ENCODE measurements around the gene LRRC61.
"Not testable (repeated sequence)": the region's sequence is repeated elsewhere in the genome, so short reads cannot be mapped to it uniquely, and the experiment has no call there.

LRRC61 gene

DNA sequence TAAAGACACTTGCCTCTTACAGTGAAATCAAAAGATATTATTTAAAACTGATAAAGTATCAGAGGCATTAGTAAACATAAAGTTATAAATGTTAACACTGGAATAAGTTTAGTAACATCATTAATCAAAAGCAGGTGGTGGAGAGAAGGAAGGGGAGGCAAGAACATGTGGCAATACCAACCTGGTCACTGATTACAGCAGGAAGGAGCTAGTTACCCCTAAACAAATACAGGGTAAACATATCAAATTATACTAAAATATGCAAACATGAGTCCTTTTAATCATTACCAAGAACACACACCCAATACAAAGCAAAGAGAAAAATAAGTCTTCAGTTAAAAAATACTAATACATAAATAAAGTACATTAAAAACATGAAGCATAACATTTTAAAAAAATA lies 25.2 kb upstream of the LRRC61 start:
- H3K4me1 Mint-ChIP-seq; DNase-seq (ENCODE audit: low spot score in 2 of 2); H3K27ac Mint-ChIP-seq; H3K4me3 Mint-ChIP-seq; H3K9me3 Mint-ChIP-seq; ATAC-seq (ENCODE audit: low read depth); H3K27me3 Mint-ChIP-seq; H3K36me3 Mint-ChIP-seq: not testable (repeated sequence)

DNA sequence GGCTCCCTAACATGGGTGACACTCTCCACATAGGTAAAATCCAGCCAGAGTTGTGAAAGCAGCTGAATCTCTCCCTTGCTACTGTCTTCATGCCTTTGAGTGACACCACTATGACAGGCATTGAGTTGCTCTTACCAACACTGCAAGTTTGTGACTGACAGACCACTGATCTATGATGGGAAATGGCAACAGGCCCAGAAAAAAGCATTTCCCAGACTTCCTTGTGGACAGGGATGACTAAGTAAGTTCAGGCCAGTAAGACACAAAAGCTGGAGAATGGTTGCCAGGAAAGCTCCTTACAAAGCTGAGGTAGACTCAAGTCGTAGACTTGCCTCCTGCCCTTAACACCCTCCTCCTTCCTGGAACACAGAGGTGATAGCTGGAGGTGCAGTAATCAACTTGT lies 20.2 kb upstream of the LRRC61 start:
- ATAC-seq (ENCODE audit: low read depth); H3K27me3 Mint-ChIP-seq; H3K9me3 Mint-ChIP-seq; H3K4me1 Mint-ChIP-seq; H3K27ac Mint-ChIP-seq; DNase-seq (ENCODE audit: low spot score in 2 of 2); H3K4me3 Mint-ChIP-seq; H3K36me3 Mint-ChIP-seq: not testable (repeated sequence)

DNA sequence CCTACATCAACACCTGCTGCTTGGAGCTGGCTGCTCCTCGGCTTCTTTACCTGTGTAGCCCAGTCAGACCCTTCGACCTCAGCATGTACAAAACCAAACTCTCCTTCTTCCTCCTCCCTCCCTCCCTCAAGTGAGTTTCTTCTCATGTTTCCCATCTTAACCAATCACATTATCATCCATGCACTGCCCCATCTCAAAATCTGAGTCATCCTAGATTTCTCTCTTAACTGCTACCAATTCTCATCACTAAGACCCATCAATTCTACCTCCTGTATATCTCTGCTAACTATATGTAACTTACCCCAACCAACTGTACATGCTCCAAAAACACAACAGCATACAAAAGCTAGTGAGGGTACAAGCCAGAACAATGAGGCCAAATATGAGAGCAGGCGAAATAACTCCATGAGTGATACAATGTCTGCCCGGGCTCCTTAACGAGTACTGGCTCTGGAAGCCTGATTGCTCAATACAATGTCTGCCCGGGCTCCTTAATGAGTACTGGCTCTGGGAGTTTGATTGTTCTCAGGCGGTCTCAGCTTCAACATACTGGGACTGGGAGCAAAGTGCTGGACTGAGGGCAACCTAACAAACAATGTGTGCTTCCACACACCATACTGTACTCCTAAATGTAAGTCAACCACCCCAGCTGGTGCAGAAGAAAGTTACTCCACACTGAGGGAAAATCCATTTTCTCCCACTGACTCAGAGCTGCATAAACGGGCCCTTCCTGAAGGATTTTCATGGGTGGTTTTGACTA lies 18.5 kb upstream of the LRRC61 start:
- ATAC-seq (ENCODE audit: low read depth); H3K9me3 Mint-ChIP-seq; H3K4me1 Mint-ChIP-seq; H3K27ac Mint-ChIP-seq; H3K4me3 Mint-ChIP-seq; H3K36me3 Mint-ChIP-seq; DNase-seq (ENCODE audit: low spot score in 2 of 2); H3K27me3 Mint-ChIP-seq: not testable (repeated sequence)

DNA sequence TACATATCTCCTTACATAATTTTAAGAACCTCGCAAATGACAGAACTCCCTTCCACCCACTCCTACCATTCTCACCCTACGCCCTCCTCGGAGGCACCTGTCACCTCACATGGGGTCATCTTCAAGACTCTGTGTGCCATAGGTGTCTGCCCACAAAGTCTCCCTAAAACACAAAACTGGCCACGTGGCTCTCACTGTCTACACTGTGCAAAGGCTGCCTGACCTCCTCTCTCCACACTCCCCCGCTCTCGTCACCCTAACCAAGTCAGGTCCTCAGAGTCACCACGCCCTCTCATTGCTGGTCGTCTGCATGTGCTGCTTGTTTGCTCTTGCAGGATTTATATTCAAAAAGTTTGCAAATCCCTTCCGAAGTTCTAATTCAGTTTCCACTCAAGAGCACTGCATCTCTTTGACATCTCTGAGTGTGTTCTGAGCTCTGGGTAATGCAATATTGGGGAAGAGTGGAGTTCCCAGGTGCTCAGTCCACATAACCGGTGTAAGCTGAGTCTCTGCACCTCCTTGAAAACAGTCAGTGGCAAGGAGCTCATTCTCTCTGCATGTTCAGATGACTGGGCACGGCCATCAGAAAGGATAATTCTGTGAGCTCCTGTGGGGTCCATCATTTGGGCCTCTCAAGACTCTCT lies 17.8 kb upstream of the LRRC61 start:
- not testable (repeated sequence) for H3K36me3 Mint-ChIP-seq

DNA sequence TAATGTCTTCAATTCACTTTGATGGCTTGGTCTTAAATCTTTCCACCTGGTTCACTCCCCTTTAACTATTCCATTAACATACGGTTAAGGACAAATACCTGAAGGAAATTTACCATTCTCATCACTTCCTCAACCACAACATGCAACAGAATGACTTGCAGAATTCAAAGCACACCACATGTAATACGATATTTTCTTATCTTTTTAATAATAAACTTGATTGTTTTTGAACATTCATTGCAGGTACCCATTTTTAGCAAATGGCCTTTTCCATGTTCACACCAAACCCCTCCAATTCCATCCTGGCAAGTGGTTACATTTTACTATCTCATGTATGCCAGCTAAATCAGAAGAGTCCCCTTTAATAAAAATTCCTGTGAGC lies 17.3 kb upstream of the LRRC61 start:
- not testable (repeated sequence) for H3K36me3 Mint-ChIP-seq; H3K4me1 Mint-ChIP-seq; H3K9me3 Mint-ChIP-seq; H3K27me3 Mint-ChIP-seq; H3K27ac Mint-ChIP-seq; H3K4me3 Mint-ChIP-seq; ATAC-seq (ENCODE audit: low read depth); DNase-seq (ENCODE audit: low spot score in 2 of 2)

More for the DNA sequence above, 17.8 kb upstream of the LRRC61 start:
- H3K4me1 Mint-ChIP-seq; DNase-seq (ENCODE audit: low spot score in 2 of 2); H3K4me3 Mint-ChIP-seq; H3K27me3 Mint-ChIP-seq; ATAC-seq (ENCODE audit: low read depth); H3K9me3 Mint-ChIP-seq; H3K27ac Mint-ChIP-seq: not testable (repeated sequence)

DNA sequence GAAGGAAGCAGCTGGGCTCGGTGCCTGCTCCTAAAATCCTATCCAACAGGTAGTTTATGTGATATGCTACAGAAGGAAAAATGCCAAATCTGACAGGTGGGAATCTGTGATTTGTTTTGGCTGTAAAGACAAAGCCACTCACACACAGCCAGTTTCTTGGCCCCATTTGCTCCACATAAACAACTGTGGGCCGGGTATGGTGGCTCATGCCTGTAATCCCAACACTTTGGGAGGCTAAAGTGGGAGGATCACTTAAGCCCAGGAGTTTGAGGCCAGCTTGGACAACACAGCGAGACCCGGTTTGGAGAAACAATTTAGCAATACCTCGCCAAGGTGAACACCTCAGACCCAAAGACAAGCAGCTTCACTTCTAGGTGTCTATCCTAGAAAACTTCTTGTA lies 16.8 kb upstream of the LRRC61 start:
- not testable (repeated sequence) for H3K36me3 Mint-ChIP-seq

DNA sequence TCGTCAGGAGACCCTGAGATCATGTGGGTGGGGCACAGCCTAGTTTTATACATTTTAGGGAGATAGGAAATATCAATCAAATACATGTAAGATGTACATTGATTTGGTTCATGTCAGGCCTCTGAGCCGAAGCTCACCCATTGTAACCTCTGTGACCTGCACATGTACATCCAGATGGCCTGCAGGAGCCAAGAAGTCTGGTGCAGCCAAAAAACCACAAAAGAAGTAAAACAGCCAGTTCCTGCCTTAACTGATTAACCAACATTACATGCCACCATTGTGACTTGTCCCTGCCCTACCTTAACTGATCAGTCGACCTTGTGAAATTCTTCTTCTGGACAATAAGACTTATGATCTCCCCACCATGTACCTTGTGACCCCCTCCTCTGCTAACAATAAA lies 16.0 kb upstream of the LRRC61 start:
- Mint-ChIP-seq H3K27ac (no peak overlapping the region), H3K4me3 (no peak overlapping the region), H3K4me1 (no peaks in the 10 kb centered on the region), H3K9me3 (peaks cover 1% of the 10 kb centered on the region), H3K36me3 (peaks cover 6% of the 10 kb centered on the region), H3K27me3 (no peaks in the 10 kb centered on the region)
- DNase-seq (ENCODE audit: low spot score in 2 of 2) (no peak), ATAC-seq (ENCODE audit: low read depth) (no peak)

More for the DNA sequence above, 16.8 kb upstream of the LRRC61 start:
- ATAC-seq (ENCODE audit: low read depth); DNase-seq (ENCODE audit: low spot score in 2 of 2); H3K4me3 Mint-ChIP-seq; H3K9me3 Mint-ChIP-seq; H3K27me3 Mint-ChIP-seq; H3K4me1 Mint-ChIP-seq; H3K27ac Mint-ChIP-seq: not testable (repeated sequence)

DNA sequence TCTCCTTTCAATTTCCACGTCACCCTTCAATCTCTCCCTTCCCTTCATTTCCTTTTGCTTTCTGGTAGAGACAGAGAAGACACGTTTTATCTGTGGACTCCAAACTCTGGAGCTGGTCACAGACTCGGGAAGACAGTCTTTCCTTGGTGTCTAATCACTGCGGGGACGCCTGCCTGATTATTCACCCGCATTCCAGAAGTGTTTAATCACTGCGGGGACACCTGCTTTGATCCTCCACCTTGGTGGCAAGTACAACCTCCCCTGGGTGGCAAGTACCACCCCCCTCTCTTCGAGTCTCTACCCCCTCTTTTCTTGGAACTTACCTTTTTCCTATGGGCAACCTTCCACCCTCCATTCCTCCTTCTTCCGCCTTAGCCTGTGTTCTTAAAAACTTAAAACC lies 15.3 kb upstream of the LRRC61 start:
- Mint-ChIP-seq H3K4me1 (no peaks in the 10 kb centered on the region), H3K9me3 (peaks cover 1% of the 10 kb centered on the region), H3K27me3 (no peaks in the 10 kb centered on the region), H3K27ac (no peak overlapping the region), H3K36me3 (peaks cover 6% of the 10 kb centered on the region), H3K4me3 (no peak overlapping the region)
- DNase-seq (ENCODE audit: low spot score in 2 of 2) (no peak), ATAC-seq (ENCODE audit: low read depth) (no peak)

DNA sequence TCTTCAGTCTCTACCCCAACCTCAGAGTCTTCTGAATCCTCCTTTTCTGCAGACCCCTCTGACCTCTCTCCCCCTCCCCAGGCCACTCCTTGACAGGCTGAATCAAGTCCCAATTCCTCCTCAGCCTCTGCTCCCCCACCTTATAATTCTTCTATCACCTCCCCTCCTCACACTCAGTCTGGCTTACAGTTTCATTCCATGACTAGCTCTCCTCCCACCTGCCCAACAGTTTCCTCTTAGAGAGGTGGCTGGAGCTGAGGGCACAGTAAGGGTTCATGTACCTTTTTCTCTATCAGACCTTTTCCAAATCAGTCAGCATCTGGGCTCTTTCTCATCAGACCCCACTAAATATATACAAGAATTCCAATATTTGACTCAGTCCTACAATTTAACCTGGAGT lies 14.6 kb upstream of the LRRC61 start:
- Mint-ChIP-seq H3K27me3 (no peaks in the 10 kb centered on the region), H3K36me3 (peaks cover 7% of the 10 kb centered on the region), H3K9me3 (peaks cover 1% of the 10 kb centered on the region), H3K4me1 (no peaks in the 10 kb centered on the region), H3K4me3 (no peak overlapping the region), H3K27ac (no peak overlapping the region)
- no peak for ATAC-seq (ENCODE audit: low read depth)
- no peak for DNase-seq (ENCODE audit: low spot score in 2 of 2)

DNA sequence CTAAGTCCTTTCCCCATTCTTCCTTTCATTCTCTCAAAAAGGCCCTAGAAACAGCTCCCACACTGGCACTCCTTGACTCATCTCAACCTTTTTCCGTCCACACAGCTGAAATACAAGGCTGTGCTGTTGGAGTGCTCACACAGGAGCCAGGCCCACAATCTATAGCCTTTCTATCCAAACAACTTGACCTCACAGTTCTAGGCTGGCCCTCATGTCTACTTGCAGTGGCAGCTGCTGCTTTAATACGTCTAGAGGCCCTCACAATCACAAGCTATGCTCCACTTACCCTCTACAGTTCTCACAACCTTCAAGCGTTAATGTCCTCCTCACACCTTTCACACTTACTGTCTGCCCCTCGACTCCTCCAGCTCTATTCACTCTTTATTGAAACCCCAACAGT lies 12.0 kb upstream of the LRRC61 start:
- ATAC-seq (ENCODE audit: low read depth) = no peak
- Mint-ChIP-seq H3K4me3 (no peak overlapping the region), H3K9me3 (peaks cover 1% of the 10 kb centered on the region), H3K27me3 (no peaks in the 10 kb centered on the region), H3K27ac (no peak overlapping the region), H3K4me1 (no peaks in the 10 kb centered on the region), H3K36me3 (peaks cover 10% of the 10 kb centered on the region)
- DNase-seq (ENCODE audit: low spot score in 2 of 2) = no peak

DNA sequence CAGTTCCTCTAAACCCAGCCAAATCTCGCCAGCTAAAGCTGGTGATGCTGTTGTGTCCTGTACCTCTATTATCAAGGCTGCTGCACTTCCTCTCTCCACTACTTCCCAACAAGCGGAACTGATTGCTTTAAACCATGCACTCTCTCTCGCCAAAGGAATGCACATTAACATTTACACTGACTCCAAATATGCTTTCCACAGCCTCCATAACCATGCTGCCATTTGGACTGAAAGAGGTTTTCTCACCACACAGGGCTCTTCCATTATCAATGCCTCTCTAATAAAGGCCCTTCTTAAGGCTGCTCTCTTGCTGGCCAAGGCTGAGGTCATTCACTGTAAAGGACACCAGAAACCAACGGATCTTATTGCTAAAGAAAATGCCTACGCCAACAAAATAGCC lies 11.4 kb upstream of the LRRC61 start:
- Mint-ChIP-seq H3K9me3 (peaks cover 1% of the 10 kb centered on the region), H3K36me3 (peaks cover 10% of the 10 kb centered on the region), H3K4me3 (no peak overlapping the region), H3K4me1 (no peaks in the 10 kb centered on the region), H3K27ac (no peak overlapping the region), H3K27me3 (no peaks in the 10 kb centered on the region)
- DNase-seq (ENCODE audit: low spot score in 2 of 2) (no peak), ATAC-seq (ENCODE audit: low read depth) (no peak)

DNA sequence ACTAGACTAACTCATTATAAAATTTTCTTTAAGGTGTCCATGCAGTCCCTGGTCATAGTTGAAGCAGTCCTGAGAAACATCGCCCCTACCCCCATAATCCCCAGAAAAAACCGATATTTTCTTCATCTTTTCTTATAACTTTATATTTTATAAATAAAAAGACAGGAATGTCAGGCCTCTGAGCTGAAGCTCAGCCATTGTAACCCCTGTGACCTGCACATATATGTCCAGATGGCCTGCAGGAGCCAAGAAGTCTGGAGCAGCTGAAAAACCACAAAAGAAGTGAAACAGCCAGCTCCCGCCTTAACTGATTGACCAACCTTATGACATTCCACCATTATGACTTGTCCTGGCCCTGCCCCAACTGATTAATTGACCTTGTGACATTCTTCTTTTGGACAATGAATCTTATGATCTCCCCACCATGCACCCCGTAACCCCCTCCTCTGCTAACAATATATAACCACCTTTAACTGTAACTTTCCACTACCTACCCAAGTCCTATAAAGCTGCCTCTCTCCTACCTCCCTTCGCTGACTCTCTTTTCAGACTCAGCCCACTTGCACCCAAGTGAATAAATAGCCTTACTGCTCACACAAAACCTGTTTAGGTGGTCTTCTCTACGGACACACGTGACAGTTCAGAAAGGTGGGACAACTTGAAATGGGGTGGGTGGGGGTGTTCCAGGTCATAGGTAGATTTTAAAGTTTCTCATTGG lies 10.3 kb upstream of the LRRC61 start:
- H3K36me3 Mint-ChIP-seq = peaks cover 10% of the 10 kb centered on the region
- H3K4me1 Mint-ChIP-seq; DNase-seq (ENCODE audit: low spot score in 2 of 2); H3K9me3 Mint-ChIP-seq; H3K27ac Mint-ChIP-seq; H3K27me3 Mint-ChIP-seq; H3K4me3 Mint-ChIP-seq; ATAC-seq (ENCODE audit: low read depth): not testable (repeated sequence)

DNA sequence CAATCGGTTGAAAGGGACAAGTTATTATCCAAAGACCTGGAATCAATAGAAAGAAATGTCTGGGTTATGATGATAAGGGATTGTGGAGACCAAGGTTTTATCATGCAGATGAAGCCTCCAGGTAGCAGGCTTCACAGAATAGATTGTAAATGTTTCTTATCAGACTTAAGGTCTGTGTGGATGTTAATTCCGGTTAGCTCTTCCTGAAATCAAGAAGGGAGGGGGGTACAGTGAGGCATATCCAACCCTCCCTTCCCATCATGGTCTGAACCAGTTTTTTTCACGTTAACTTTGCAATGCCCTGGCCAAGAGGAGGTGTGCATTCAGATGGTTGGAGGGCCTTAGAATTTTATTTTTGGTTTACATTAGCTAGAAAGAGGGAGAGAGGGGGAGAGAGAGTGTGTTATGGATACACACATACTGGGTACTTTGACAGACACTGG lies 9.8 kb upstream of the LRRC61 start:
- H3K4me3 Mint-ChIP-seq = no peak overlapping the region
- H3K27ac Mint-ChIP-seq = no peak overlapping the region
- no peaks in the 10 kb centered on the region for H3K27me3 Mint-ChIP-seq
- no peaks in the 10 kb centered on the region for H3K9me3 Mint-ChIP-seq
- H3K4me1 Mint-ChIP-seq = no peaks in the 10 kb centered on the region
- peaks cover 10% of the 10 kb centered on the region for H3K36me3 Mint-ChIP-seq
- DNase-seq (ENCODE audit: low spot score in 2 of 2) (no peak), ATAC-seq (ENCODE audit: low read depth) (no peak)

DNA sequence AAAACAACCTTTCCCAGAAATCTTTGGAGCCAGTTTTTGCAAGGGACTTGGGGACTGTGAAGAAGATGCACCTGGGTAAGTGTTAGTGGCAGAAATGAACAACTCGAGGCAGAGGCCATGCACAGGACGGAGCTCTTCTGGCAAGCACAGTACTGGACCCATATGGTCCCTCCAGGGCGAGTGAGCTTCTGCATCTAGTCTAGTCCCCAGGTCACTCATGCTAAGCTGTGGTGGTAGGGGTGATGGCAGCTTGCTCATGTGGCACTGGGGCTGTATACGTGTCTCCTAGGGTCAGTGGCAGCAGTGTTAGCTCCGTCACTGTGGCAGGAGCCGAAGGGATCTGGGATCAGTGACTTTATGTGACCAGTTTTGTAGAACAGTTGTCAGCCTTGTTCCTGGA lies 9.3 kb upstream of the LRRC61 start:
- H3K36me3 Mint-ChIP-seq = peaks cover 7% of the 10 kb centered on the region
- no peak overlapping the region for H3K27ac Mint-ChIP-seq
- H3K4me1 Mint-ChIP-seq = no peaks in the 10 kb centered on the region
- H3K9me3 Mint-ChIP-seq = no peaks in the 10 kb centered on the region
- H3K27me3 Mint-ChIP-seq = no peaks in the 10 kb centered on the region
- H3K4me3 Mint-ChIP-seq = no peak overlapping the region
- no peak for DNase-seq (ENCODE audit: low spot score in 2 of 2)
- ATAC-seq (ENCODE audit: low read depth) = no peak

All from memory B cell (primary cell).